GM12878 (cell line): ENCODE results near the gene ETV6. TPM values are rescaled to one million over a fixed set of nuclear protein-coding genes. Genes with fewer than 3 reads are reported as not detected.

ENCODE experiments used
- BHLHE40 ChIP-seq, 2 experiments: fragments of 450-650 bp in 1 of 2; IDR thresholded peaks; 2 replicates each; pipeline ENCODE4 v1.6.1; 2011 to 2017; ENCODE audit warnings: low read depth in 2 of 2, borderline replicate concordance in 1 of 2, improper control_type of control experiment in 1 of 2, low read length in 1 of 2, mild to moderate bottlenecking in 1 of 2
- BMI1 ChIP-seq: fragments of 450-650 bp; IDR thresholded peaks from 2 replicates; pipeline ENCODE4 v1.6.1; 2016; ENCODE audit warnings: mild to moderate bottlenecking, moderate library complexity, borderline replicate concordance
- CBFB ChIP-seq: IDR thresholded peaks from 2 replicates; pipeline ENCODE4 v1.6.1; 2016; ENCODE audit warnings: antibody characterized with exemption, low read depth
- E2F8 ChIP-seq: fragments of 450-650 bp; IDR thresholded peaks from 2 replicates; pipeline ENCODE4 v1.6.1; 2018; ENCODE audit warnings: mild to moderate bottlenecking, low read depth, moderate library complexity; ENCODE audit not compliant: partially characterized antibody
- ESRRA ChIP-seq: IDR thresholded peaks from 2 replicates; pipeline ENCODE4 v1.6.1; 2012; ENCODE audit warnings: mild to moderate bottlenecking, low read length, improper control_type of control experiment
- ETV6 ChIP-seq, 2 experiments: fragments of 450-650 bp in 1 of 2; IDR thresholded peaks in 1 of 2; conservative IDR thresholded peaks in 1 of 2; 2 replicates each; pipeline ENCODE4 v1.6.1; 2014; ENCODE audit warnings: antibody characterized with exemption in 1 of 2, borderline replicate concordance in 1 of 2, low read depth in 1 of 2, mild to moderate bottlenecking in 1 of 2, moderate library complexity in 1 of 2
- HSF1 ChIP-seq: fragments of 150-350 bp; IDR thresholded peaks from 2 replicates; pipeline ENCODE4 v1.6.1; 2014; ENCODE audit warnings: mild to moderate bottlenecking, low read depth, low read length
- KLF5 ChIP-seq: fragments of 450-650 bp; IDR thresholded peaks from 2 replicates; pipeline ENCODE4 v1.6.1; 2014; ENCODE audit warnings: mild to moderate bottlenecking; ENCODE audit not compliant: partially characterized antibody
- MEF2B ChIP-seq: fragments of 450-650 bp; IDR thresholded peaks from 2 replicates; pipeline ENCODE4 v1.6.1; 2018; ENCODE audit warnings: mild to moderate bottlenecking, moderate library complexity; ENCODE audit not compliant: partially characterized antibody, poor library complexity, severe bottlenecking
- MYB ChIP-seq: fragments of 150-350 bp; IDR thresholded peaks from 2 replicates; pipeline ENCODE4 v1.6.1; 2014; ENCODE audit warnings: mild to moderate bottlenecking, low read depth, low read length, borderline replicate concordance
- NBN ChIP-seq: fragments of 450-650 bp; IDR thresholded peaks from 2 replicates; pipeline ENCODE4 v1.6.1; 2016
- NFXL1 ChIP-seq: fragments of 450-650 bp; IDR thresholded peaks from 2 replicates; pipeline ENCODE4 v1.6.1; 2017; ENCODE audit warnings: antibody characterized with exemption, mild to moderate bottlenecking, borderline replicate concordance
- RAD51 ChIP-seq: fragments of 450-650 bp; IDR thresholded peaks from 2 replicates; pipeline ENCODE4 v1.6.1; 2016; ENCODE audit warnings: moderate library complexity, mild to moderate bottlenecking, inconsistent platforms
- RB1 ChIP-seq: fragments of 450-650 bp; formaldehyde crosslinking; IDR thresholded peaks from 2 replicates; pipeline ENCODE4 v1.6.1; 2017; ENCODE audit warnings: mild to moderate bottlenecking, borderline replicate concordance
- RELB ChIP-seq: fragments of 450-650 bp; IDR thresholded peaks from 2 replicates; pipeline ENCODE4 v1.6.1; 2017; ENCODE audit warnings: low read depth, mild to moderate bottlenecking, moderate library complexity
- SREBF2 ChIP-seq: IDR thresholded peaks from 2 replicates; pipeline ENCODE4 v1.6.1; 2012; ENCODE audit warnings: mild to moderate bottlenecking, low read length
- STAT3 ChIP-seq: IDR thresholded peaks from 2 replicates; pipeline ENCODE4 v1.6.1; 2011; ENCODE audit warnings: low read depth, low read length, improper control_type of control experiment
- ZNF592 ChIP-seq: fragments of 450-650 bp; IDR thresholded peaks from 2 replicates; pipeline ENCODE4 v1.6.1; 2017; ENCODE audit warnings: mild to moderate bottlenecking, moderate library complexity
- polyA plus RNA-seq, 11 experiments: library from polyadenylated mRNA; depleted of rRNA in 4 of 11; unstranded in 6 of 11; stranded (reverse) in 5 of 11; fragments of >200 nt; fragmentation: Nextera tagmentation in 4 of 11; fragmentation: Illumina TruSeq in 1 of 11; extraction: Ambion mirVana in 4 of 11; extraction: Trizol in 1 of 11; gene quantifications; 1 replicate in 1 of 11; 2 replicates in 10 of 11; pipeline versions ENCODE4 v1.2.1 to v1.2.3, GENCODE V29; 2011 to 2016; ENCODE audit warnings: inconsistent platforms in 2 of 11, missing spikeins in 2 of 11, low read depth in 1 of 11
- total RNA-seq, 4 experiments: library from RNA; depleted of rRNA in 3 of 4; stranded (reverse); fragments of >200 nt in 3 of 4; fragmentation: Illumina TruSeq in 1 of 4; extraction: Trizol in 1 of 4; gene quantifications; 2 replicates each; pipeline versions ENCODE4 v1.2.1 to v1.2.3, GENCODE V29; 2013 to 2021

Gene ETV6
- total and polyA plus RNA-seq, 10 of the 15 experiments (the other 5 are each of a cell fraction or from before 2014, with no cell fraction given), result 6.6 to 74.8 (median 24.6) TPM

GRCh38 chr12:11762723-11763326 lies 113.4 kb downstream of the ETV6 start (continued):
- TF ChIP-seq ZNF592, result no peak
- TF ChIP-seq ETV6 (conservative IDR thresholded peaks at IDR 0.05 in 1 of 2, IDR thresholded peaks at IDR 0.05 in 1 of 2; ENCODE audit: borderline replicate concordance in 1 of 2, low read depth in 1 of 2), result peak in 1 of 2 experiments; percentile 66; a peak in 2 of 4 replicates
- peak; percentile 39; the same call in 1 of the 2 replicates for TF ChIP-seq BMI1
- TF ChIP-seq RAD51, result no peak
- no peak for TF ChIP-seq NFXL1
- no peak; the same call in 1 of the 2 replicates for TF ChIP-seq CBFB
- TF ChIP-seq RB1, result no peak
- peak in 1 of 2 experiments; percentile 23; a peak in 3 of 4 replicates for TF ChIP-seq BHLHE40 (IDR thresholded peaks at IDR 0.05; ENCODE audit: borderline replicate concordance in 1 of 2, low read depth in 2 of 2, low read length in 1 of 2)
- no peak for TF ChIP-seq NBN
- 0 out of 2 replicates have a peak, but pooled peaks have one; percentile 7 for TF ChIP-seq HSF1
- no peak for TF ChIP-seq E2F8
- no peak; the same call in 1 of the 2 replicates for TF ChIP-seq ESRRA
- TF ChIP-seq MEF2B, result no peak
- TF ChIP-seq RELB, result peak; percentile 94
- TF ChIP-seq KLF5, result no peak
- TF ChIP-seq STAT3, result peak; percentile 89; the same call in 1 of the 2 replicates
- TF ChIP-seq MYB, result no peak
- TF ChIP-seq SREBF2, result no peak
